NOMO-1 treated with DMSO at 0.1 percent for 48 hours (cell line): Measurements from ENCODE around the gene MEGF11.

Source experiments
- DNase-seq: peaks from one replicate; lab custom pipeline; 2025; ENCODE audit not compliant: unreplicated experiment; lab: John Stamatoyannopoulos, UW

Gene MEGF11

DNA sequence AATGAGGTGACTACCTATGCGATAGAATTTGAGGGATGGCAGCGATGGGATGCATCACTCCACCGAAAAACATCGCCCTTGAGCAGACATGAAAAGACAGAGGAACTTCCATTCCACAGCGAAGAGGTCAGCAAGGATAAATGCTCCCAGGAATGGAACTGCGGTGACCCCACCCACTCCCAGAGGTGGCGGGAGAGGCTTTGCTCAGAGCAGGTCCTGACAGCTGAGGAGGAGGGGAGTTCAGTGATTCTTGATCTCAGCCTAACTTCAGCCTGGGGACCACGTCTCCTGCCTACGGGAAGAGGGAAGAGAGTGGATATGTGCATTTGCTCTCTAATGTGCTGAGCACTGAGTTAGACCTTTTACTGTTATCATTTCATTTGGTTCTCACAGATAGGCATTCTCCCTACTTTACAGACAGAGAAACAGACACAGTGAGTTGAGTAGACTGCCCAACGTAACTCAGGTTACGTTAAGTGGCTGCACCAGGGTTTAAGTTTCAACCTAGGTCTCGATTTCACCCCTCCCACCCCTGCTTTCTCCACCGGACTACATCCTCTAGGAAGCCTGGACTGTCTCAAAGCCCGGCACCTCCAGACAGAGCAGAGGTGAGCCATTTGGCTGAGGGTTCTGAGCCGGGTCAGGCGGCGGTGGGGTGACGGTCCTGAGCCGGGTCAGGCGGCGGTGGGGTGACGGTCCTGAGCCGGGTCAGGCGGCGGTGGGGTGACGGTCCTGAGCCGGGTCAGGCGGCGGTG is 214.3 kb downstream of the MEGF11 start:
- no peak for DNase-seq

DNA sequence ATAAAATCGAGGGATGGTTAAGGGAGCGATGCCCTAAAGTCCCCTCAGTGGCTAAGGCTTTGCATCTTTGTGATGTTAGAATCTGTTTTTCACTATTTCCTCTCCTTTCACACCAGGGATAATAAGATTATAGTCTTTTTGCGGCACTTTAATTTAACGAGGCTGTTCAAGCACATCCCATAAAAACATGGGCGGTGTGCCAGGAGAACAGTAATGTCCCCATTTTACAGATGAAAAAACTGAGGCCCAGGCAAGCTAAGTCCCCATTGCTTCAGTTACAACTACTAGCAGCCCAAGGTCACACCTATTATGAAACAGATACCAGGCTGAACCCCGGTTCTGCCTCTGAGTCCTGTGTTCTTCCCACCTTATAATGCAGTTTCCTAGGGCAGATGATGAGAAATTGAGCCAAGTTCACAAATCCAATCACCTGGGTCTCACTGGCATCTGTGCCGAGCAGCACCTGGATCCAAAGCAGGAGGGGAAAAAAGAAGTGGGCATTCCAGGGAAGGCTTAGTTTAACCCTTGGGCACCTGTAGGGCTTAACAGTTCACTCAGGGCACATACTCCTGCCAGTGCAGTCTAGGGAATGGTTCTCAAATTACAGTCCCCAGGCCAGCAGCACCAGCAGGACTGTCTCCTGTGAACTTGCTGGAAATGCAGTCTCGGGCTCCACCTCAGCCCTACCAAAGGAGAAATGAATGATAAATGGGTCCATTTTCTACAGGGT is 215.0 kb downstream of the MEGF11 start:
- DNase-seq, result no peak

DNA sequence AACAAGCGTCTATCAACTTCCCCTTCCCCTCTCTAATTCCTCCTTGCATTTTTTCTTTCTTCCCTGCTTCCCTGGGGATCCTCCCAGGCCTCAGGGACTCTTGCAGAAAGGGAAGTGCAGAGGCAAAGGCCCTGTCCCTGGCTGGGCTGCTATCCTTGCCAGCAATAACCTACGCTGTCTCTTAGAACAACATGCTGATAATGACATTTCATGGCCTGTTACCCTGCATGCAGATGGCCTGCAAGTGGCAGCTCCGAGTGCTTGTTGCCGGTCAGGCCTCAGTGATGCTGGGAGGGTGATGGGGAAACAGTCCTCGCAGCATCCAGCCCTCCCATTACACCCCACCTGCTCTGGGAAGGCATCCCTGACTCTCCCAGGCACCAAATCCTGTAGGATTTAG is 216.7 kb downstream of the MEGF11 start:
- no peak for DNase-seq

DNA sequence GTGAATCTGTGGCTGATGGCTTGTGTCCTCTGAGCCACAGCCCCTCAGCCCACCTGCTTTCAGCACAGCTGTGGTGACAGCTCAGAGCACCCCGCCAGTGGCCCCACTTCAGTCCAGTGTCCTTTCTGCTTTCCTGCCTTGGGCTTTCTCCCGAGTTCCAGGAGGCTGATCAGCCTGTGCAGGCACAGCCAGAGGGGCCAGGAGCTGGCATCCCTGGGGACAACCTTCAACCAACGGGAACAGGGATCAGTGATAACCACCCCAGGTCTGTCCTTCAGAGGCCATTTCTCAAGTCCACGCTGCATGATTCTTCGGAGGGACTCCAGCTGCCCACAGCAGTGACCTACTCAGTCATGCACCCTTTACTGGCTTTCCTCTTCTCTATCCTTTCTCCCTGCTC is 217.6 kb downstream of the MEGF11 start:
- DNase-seq, result no peak

DNA sequence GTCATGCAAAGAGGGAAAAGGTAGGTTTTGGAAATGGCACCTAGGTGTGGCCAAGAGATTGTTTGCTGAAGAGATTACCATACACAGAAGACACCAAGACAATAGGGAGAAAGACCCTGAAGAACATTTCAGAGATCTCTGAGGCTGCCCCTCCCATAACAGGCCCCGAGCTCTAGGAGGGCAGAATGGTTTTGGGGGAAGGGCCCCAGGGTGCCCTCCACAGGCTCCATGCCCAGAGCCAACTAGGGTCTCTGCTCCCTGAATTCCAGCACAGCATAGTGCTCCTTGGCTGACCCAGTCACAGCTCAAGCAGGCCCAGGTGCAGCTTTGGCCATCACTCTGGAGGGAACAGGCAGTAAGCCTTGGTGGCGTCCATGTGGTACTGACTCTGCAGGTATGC is 220.4 kb downstream of the MEGF11 start:
- no peak for DNase-seq

DNA sequence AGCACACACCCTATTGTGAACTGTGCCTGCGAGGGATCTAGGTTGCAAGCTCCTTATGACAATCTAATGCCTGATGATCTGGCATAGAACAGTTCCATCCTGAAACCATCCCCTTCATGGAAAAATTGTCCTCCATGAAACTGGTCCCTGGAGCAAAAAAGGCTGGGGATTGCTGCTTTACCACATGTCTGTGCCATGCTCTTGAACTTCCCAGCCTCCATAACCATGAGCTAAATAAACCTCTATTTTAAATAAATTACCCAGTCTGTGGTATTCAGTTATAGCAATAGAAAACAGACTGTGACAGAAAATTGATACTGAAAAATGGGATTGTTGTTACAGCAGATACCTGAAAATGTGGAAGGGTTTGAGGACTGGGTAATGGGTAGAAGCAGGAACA is 221.5 kb downstream of the MEGF11 start:
- no peak for DNase-seq

DNA sequence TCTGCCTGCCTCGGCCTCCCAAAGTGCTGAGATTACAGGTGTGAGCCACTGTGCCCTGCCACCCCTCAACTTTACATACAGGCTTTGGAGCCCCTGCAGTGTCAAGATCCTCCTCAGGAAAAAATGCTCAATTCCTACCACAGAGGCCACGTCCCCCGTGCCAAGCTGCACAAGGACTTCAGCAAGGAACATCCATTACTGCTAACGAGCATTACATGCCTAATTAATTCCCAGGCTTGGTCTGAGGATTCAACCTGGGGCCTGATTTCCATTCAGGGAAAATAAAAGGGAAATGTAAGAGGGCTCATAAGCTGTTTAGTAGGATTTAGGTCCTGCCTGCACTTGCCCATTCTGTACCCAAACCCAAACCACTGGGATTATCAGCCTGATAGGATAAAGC is 222.9 kb downstream of the MEGF11 start:
- DNase-seq, result no peak

DNA sequence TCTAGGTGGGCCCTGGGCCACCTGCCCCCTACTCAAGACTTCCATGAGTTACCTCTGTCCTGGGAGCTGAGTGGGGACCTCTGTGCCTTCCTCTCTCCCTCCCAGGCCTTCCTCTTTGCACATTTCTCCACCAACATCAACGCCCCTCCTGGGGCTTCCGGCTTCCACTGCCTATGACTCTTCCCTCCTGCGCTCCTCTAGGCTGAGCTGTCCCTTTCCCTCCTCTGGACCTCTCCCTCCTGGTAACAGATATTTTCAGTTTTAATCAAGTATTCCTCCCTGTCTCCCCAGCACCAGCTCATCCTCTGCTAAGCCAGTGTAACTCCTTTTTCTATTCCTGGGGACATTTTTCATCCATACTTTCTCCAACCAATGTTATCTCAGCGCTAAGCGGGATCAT is 223.9 kb downstream of the MEGF11 start:
- no peak for DNase-seq

DNA sequence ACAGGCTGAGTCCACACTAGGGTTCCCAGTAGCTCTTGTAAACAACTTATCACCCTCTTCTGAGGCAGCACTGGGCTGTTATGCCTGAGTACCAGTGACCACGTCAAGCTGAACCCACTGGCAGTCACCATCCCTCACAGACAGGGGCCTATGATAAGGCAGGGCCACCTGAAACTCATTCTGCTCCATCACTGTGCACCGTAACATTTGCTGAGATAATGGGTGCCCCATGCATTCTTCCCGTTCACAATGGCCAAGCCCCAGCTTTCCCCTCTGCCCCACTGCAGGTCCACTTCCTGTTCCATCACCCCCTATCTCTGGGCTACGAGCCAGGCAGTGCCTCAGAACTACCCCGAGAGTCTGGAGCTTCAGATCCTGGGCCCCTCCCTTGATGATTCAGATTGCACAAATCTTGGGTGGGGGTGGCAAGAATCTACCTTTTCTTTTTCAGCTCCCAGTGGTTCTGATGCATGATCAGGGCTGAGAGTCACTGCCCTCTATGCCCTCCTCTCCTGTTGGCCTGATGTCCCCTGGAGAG is 226.2 kb downstream of the MEGF11 start:
- DNase-seq, result no peak

DNA sequence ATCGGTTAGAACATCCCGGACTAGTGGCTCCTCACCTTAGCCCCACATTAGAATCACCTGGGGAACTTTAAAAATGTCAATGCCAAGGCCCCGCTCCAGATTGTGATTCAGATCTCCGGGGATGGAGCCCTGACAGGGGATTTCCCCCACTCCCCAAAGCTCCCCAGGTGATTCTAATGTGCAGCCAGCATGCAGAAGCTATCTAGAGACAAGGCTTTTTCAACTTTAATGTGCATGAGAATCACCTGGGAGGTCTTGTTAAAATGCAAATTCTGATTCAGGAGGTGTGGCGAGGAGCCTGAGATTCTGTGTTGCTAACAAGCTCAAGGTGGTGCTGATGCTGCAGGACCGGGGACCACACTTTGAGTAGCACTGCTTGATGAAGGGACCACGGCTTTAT is 227.6 kb downstream of the MEGF11 start:
- no peak for DNase-seq

DNA sequence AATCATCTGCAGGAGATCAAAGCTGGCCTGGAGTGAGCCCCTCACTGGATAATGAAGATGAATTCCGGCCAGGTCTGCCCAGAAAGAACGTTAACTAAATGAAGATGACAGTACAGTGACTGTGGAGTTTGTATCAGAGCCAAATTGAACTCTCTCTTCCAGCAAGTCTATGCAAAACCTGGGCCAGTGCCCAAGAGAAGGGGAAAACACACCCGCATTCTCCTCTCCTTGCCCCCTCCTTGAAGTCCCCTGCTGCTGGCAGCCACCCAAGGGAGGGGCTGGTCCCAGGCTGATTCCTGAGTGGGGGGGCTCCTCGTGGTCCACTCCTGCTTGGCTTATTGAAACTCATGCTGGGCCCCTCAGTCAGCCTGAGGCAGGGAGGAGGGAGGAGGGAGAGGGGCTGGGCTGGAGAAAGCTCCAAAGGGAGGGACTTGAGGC is 228.5 kb downstream of the MEGF11 start:
- no peak for DNase-seq

DNA sequence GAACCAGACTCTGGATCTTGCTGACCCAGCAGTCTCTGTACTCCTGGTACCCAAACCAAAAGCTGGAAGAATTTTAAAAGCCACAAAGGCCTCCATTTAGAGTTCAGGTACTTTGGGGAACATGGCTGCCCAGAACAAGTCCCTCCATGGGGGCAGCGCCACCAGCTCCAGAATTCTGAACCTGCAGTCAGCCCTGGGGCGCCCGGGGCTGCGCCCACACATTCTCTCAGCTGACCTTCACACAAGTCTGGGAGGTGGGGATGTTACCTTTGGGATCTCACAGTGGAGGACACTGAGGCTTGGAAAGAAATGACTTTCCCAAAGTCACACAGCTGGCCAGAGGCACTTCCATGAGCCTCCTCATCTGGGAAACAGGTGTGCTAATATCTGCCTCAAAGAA is 229.4 kb downstream of the MEGF11 start:
- DNase-seq, result no peak

DNA sequence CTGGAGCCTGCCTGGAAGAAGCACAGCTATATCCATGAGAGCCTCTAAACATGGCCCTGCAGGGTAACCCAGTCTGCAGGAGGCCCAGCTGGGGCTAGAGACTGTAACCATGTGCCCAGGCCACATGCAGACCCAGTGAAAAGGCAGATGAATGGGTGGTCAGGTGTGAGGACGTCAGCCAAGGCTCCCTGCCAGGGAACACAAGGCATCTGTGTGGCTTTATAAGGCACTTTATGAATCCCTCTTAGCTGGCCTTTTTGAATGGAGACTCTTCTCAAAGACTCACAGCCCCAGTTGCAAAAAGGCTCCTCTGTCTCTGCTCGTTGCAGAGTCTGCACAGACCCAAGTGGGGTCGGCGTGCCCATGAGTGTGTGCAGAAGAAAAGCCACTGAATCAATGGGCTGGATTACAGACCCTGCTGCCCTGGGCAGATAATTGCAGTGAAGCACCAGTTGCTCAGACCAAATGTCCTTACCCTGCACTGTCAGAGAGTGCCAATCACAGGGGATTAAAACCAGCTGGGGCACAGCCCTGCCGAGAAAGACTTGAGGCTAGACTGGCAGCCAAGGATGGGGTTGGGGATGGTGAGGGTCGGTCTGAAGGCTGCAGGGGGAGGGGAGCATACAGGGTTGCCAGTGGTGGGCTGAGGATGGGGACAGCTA is 230.1 kb downstream of the MEGF11 start:
- DNase-seq, result no peak

DNA sequence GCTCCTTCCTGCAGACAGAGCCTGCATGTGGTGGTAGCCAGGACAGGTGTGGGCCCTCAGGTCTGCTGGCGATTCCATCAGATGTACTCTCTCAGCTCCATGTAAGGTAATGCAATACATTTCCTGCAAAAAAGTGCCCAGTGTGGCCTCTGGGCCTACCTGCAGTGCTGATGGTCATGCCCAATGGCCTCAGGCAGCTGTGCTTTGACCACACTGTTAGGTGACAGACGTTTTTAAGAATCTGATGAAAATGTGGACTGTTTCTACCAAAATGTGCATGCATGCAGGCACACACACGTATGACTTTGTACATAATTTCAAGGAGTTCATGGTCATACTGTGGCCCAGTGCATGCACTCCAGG is 231.4 kb downstream of the MEGF11 start:
- DNase-seq, result no peak

DNA sequence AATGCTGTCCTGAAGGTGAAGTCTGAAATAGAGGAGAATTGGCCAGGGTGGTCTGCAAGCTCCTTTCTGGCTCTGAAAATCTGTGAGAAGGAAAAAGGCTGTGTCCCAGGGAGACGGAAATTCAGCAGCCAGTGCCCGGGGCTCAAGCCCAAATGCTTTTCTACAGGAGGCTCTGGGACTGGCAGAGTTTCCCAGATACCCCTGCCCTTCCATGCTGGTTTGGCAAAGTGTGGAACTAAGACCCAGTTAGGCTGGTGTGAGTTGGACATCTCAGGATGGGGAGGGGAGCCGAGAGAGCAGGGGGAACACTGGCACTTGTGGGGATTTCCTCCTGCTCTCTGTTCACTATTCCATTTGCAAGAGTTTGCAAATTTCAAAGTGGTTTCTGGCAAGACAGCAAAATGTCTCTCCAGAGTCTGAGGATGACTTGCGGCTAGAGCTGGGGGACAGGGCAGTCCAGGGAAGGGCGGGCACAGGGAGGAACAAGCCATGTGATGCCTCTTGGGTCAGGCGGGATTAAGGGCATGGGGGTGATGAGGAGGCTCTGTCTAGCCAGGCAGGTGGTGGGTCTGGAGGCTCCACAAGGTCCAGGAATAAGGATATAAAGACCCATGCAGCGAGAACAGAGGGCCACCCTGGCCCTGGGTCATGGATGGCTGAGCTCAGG is 231.9 kb downstream of the MEGF11 start:
- no peak for DNase-seq

DNA sequence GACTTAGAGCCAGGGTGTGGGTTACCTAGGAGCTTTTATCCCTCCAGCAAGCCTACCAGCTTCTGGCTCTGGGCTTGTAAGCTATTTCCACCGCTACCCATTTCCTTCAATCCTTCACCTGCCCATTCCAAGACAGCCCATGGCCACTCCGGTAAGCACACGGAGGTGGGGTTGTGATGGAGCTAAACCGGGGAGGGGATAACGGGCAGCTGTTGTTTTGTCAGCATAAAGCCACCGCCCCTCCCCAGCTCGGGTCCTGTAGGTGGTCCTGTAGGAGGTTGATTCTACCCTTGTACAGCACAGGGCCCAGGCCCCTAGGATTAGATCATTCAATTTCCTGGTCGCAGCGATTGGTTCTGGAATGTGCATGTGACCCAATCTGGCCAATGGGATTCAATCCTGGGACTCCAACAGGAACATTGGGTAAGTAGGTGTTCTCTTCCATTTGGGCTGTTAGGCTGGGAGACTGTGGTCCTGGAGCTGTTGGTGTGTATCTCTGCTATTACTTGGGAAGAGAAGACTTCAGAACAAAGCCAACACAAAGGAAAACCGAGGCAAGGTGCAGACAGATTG is 233.6 kb downstream of the MEGF11 start:
- DNase-seq, result no peak

DNA sequence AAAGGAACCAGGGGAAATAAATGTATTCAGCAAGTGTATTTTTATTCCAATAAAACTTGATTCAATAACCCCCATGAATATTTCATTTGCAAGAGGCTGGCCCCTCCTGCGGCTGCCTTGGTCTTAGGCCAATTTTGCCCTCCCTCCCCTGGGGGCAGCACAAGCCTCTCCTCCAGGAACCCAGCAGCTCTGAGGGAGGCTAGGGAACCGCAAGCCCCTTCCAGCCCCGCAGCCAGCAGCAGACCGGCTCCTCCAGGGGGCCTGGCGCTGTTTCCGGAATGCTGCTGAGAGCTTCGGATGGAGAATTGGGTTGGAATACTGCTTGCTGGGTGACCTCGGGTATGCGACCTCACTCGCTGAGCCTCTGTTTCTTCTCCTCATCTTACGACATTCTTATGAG is 234.2 kb downstream of the MEGF11 start:
- DNase-seq, result no peak

DNA sequence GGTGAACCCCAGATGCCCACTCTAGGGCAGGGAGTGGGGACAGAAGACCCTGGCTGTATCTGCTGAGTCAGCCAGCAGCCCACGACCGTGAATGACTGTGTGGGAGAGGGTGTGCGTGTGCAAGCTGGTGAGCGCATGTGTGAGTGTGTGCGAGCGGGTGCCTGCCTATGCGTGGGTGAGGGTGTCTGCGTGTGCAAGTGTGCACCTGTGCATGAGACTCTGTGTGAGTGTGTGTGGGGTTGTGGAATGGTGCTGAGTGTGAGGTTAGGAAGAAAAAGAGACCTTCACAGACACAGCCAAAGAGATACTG is 235.1 kb downstream of the MEGF11 start:
- no peak for DNase-seq

DNA sequence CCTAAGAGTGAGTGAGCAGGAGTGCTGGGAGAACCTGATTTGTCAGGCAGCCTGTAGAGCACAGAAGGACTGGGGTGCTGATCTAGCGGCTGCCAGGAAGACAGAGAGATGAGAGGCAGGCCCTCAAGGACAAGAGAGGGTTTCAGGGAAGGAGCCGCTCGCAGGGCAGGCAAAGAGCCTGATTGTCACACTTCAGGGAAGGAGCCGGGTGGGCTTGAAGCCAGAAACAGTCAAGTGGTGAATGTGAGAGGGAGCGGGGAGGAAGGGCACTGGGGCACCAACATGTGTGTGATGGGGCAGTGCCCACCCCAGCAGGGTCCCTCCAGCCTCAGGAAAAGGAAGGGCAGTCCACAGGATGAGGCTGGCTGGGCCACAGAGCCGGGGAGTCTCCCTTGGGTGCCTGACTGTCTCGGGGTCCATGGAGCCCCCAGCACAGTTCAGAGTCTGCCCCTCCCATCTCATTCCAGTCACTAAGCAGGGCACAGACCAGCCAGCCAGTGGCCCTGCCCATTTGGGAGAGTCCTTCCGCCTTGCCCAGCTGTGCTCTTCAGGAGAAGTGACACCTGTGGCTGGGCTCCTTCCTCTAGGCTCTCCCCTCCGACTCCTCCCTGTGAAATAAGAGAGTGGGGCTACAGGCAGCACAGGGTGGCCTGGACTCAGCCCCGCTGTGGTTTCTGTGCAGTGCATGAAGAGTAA is 235.6 kb downstream of the MEGF11 start:
- DNase-seq, result no peak

DNA sequence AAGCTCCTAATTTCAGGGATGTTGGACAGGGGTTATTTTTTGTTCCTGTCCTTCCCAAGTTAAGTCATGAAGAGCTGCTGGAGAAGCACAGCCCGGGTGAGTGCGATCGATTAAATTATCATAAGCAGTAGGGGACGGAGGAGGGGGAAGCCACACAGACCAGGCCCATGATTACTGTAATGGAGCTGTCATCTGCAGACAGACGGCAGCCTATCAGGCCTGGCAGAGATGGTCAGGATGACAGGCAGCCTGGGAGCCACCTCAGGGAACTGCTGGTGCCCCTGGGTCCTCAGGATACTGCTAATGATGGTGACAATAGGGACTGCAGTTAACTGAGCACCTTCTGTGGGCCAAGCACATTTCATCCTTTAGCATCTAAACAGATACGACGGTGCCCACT is 236.6 kb downstream of the MEGF11 start:
- DNase-seq, result no peak

DNA sequence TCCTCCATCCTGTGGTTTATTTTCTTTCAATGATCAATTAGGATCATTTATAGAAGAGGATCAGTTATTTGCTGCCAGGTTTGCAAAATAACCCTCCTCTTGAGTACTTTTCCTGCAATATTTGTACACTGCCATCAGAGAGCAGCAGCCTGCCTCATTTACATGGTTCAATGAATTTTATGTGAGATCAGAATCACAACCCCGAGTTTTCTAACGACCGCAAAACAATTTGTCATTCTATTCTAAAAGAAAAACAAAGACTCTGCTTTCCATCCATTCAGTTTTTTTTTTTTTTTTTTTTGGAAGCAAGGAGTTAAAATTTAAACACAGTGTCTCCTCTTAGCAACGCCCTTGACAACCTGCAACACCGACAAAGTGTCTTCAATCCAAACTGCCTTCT is 237.4 kb downstream of the MEGF11 start:
- DNase-seq, result no peak
